H9 (cell line): ENCODE data around the gene IER5L. TPM values are rescaled to one million over a fixed set of nuclear protein-coding genes. Genes with fewer than 3 reads are reported as not detected.

Experiments used
- DNase-seq: peaks from one replicate; pipeline ENCODE4 v3.0.0-alpha.2; 2017
- H2AFZ ChIP-seq: one replicate; pipeline ENCODE4 v1.6.1; 2013; ENCODE audit warnings: mild to moderate bottlenecking, low read length, control low read depth, moderate library complexity
- H2AK5ac ChIP-seq: 2 replicates; pipeline ENCODE4 v1.6.1; 2013; ENCODE audit warnings: low read length, control low read depth, mixed read lengths; ENCODE audit not compliant: insufficient read length
- H2BK120ac ChIP-seq: one replicate; pipeline ENCODE4 v1.6.1; 2013; ENCODE audit warnings: low read depth, mild to moderate bottlenecking, low read length, control low read depth, inconsistent platforms; ENCODE audit not compliant: poor library complexity, severe bottlenecking
- H2BK12ac ChIP-seq: 2 replicates; pipeline ENCODE4 v1.6.1; 2013; ENCODE audit warnings: low read length, control low read depth, mixed read lengths, low read depth; ENCODE audit not compliant: insufficient read length
- H2BK15ac ChIP-seq: 2 replicates; pipeline ENCODE4 v1.6.1; 2013; ENCODE audit warnings: low read depth, low read length, control low read depth
- H2BK20ac ChIP-seq: one replicate; pipeline ENCODE4 v1.6.1; 2013; ENCODE audit warnings: low read depth, mild to moderate bottlenecking, low read length, control low read depth, inconsistent platforms; ENCODE audit not compliant: poor library complexity, severe bottlenecking
- H2BK5ac ChIP-seq: 2 replicates; pipeline ENCODE4 v1.6.1; 2013; ENCODE audit warnings: low read length, control low read depth, mixed read lengths; ENCODE audit not compliant: insufficient read length
- H3K14ac ChIP-seq: 2 replicates; pipeline ENCODE4 v1.6.1; 2013; ENCODE audit warnings: low read length, control low read depth; ENCODE audit not compliant: insufficient read depth
- H3K18ac ChIP-seq: 2 replicates; pipeline ENCODE4 v1.6.1; 2013; ENCODE audit warnings: low read depth, mild to moderate bottlenecking, mixed read lengths, low read length, control low read depth; ENCODE audit not compliant: insufficient read length
- H3K23ac ChIP-seq: 2 replicates; pipeline ENCODE4 v1.6.1; 2013; ENCODE audit warnings: low read length, control low read depth, mixed read lengths, low read depth; ENCODE audit not compliant: insufficient read length
- H3K23me2 ChIP-seq: 2 replicates; pipeline ENCODE4 v1.6.1; 2013; ENCODE audit warnings: low read depth, mild to moderate bottlenecking, mixed read lengths, low read length, control low read depth; ENCODE audit not compliant: insufficient read length, poor library complexity, severe bottlenecking
- H3K27ac ChIP-seq: 2 replicates; pipeline ENCODE4 v1.5.1; 2013; ENCODE audit warnings: low read length, control low read depth, mixed read lengths, low read depth; ENCODE audit not compliant: insufficient read length
- H3K27me3 ChIP-seq: 2 replicates; pipeline ENCODE4 v1.6.1; 2013; ENCODE audit warnings: low read length, control low read depth, inconsistent platforms; ENCODE audit not compliant: insufficient read depth
- H3K4ac ChIP-seq: 2 replicates; pipeline ENCODE4 v1.6.1; 2013; ENCODE audit warnings: low read depth, mild to moderate bottlenecking, control low read depth, inconsistent platforms, low read length, moderate library complexity
- H3K4me1 ChIP-seq: 2 replicates; pipeline ENCODE4 v1.6.1; 2013; ENCODE audit warnings: low read length, control low read depth, inconsistent platforms; ENCODE audit not compliant: insufficient read depth
- H3K4me2 ChIP-seq: 2 replicates; pipeline ENCODE4 v1.6.1; 2013; ENCODE audit warnings: low read length, control low read depth, mixed read lengths; ENCODE audit not compliant: insufficient read length, insufficient read depth
- H3K56ac ChIP-seq: 2 replicates; pipeline ENCODE4 v1.6.1; 2013; ENCODE audit warnings: low read depth, mild to moderate bottlenecking, mixed read lengths, low read length, control low read depth; ENCODE audit not compliant: insufficient read length
- H3K79me1 ChIP-seq: 2 replicates; pipeline ENCODE4 v1.6.1; 2013; ENCODE audit warnings: low read depth, mild to moderate bottlenecking, moderate library complexity, low read length, control low read depth, inconsistent platforms; ENCODE audit not compliant: insufficient read depth, poor library complexity, severe bottlenecking
- H3K79me2 ChIP-seq: 2 replicates; pipeline ENCODE4 v1.6.1; 2013; ENCODE audit warnings: low read length, control low read depth, inconsistent platforms; ENCODE audit not compliant: insufficient read depth
- H3K9ac ChIP-seq: 2 replicates; pipeline ENCODE4 v1.6.1; 2013; ENCODE audit warnings: low read length, control low read depth, mixed read lengths; ENCODE audit not compliant: insufficient read length; ENCODE audit errors: extremely low read depth
- H3K9me3 ChIP-seq: one replicate; pipeline ENCODE4 v1.6.1; 2013; ENCODE audit warnings: low read depth, low read length, inconsistent platforms; ENCODE audit not compliant: control insufficient read depth
- H3T11ph ChIP-seq: one replicate; pipeline ENCODE4 v1.6.1; 2013; ENCODE audit warnings: mild to moderate bottlenecking, low read length, control low read depth, inconsistent platforms
- H4K20me1 ChIP-seq: one replicate; pipeline ENCODE4 v1.6.1; 2013; ENCODE audit not compliant: control insufficient read depth, insufficient read length, insufficient read depth
- H4K5ac ChIP-seq: 2 replicates; pipeline ENCODE4 v1.6.1; 2013; ENCODE audit warnings: low read depth, mild to moderate bottlenecking, mixed read lengths, low read length, control low read depth; ENCODE audit not compliant: insufficient read length
- H4K8ac ChIP-seq: replicated peaks from 2 replicates; pipeline ENCODE4 v1.6.1; 2013; ENCODE audit warnings: low read length, control low read depth, mixed read lengths, low read depth; ENCODE audit not compliant: insufficient read length
- H4K91ac ChIP-seq: 2 replicates; pipeline ENCODE4 v1.6.1; 2013; ENCODE audit warnings: low read depth, mild to moderate bottlenecking, moderate library complexity, mixed read lengths, low read length, control low read depth; ENCODE audit not compliant: insufficient read length
- H3K27ac Mint-ChIP-seq, 3 experiments: 2 replicates in 2 of 3; 3 replicates in 1 of 3; pipeline ENCODE4 v1.8.0; 2020 to 2021; ENCODE audit warnings: mixed read lengths in 3 of 3, mild to moderate bottlenecking in 1 of 3, moderate library complexity in 1 of 3
- H3K27me3 Mint-ChIP-seq: 2 replicates; pipeline ENCODE4 v1.8.0; 2021; ENCODE audit warnings: low read depth, mild to moderate bottlenecking, moderate library complexity, mixed read lengths
- H3K36me3 Mint-ChIP-seq, 3 experiments: 2 replicates in 2 of 3; 3 replicates in 1 of 3; pipeline ENCODE4 v1.8.0; 2020 to 2021; ENCODE audit warnings: low read depth in 3 of 3, mixed read lengths in 3 of 3; ENCODE audit not compliant: insufficient read depth in 1 of 3
- H3K4me1 Mint-ChIP-seq, 2 experiments: 2 replicates each; pipeline ENCODE4 v1.8.0; 2020; ENCODE audit warnings: mixed read lengths in 2 of 2
- H3K4me3 Mint-ChIP-seq, 2 experiments: 2 replicates in 1 of 2; 3 replicates in 1 of 2; pipeline ENCODE4 v1.8.0; 2020 to 2021; ENCODE audit warnings: mild to moderate bottlenecking in 2 of 2, mixed read lengths in 2 of 2, moderate library complexity in 1 of 2
- H3K9me3 Mint-ChIP-seq, 2 experiments: 2 replicates in 1 of 2; 3 replicates in 1 of 2; pipeline ENCODE4 v1.8.0; 2020; ENCODE audit warnings: mild to moderate bottlenecking in 2 of 2, mixed read lengths in 2 of 2, moderate library complexity in 1 of 2
- CTCF ChIP-seq: fragments of 200-600 bp; sonication (generic); conservative IDR thresholded peaks from 3 replicates; pipeline ENCODE4 v1.8.0; 2021; ENCODE audit warnings: antibody characterized with exemption, mild to moderate bottlenecking
- WGBS: extraction: QIAGEN DNeasy Blood & Tissue Kit; methylation state at CpG from one replicate; pipeline ENCODE4 v1.1.7; 2013; ENCODE audit warnings: missing lambda C conversion rate, low lambda C conversion rate, mixed read lengths; ENCODE audit not compliant: insufficient read length; ENCODE audit errors: extremely low coverage; 5-methylcytosine and 5-hydroxymethylcytosine counted together
- total RNA-seq: library from RNA; stranded (reverse); gene quantifications from 2 replicates; pipeline ENCODE4 v1.2.1, GENCODE V29; 2021

Gene IER5L
- total RNA-seq, 1 experiment from 2014 or later, result 1.0 TPM

DNA sequence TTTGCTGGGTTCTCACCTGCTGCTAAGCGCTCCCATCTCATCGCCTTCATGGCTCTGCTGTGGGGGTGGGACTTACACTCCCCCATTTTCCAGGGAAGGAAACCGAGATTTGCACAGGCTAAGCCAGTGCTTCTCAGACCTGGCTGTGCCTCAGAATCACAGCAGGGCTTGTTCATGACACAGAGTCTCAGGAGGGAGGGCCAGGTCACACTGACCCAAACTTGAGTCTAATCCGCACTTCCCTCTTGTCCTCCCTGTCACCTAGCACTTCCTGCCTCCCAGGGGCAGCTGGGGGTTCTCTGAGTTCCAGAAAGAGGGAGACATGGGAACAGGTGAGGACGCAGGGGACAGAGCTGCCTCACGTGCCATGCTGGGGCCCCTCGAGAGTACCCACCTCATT, 15.6 kb upstream of the IER5L start:
- H2AFZ ChIP-seq, result no peak overlapping the region
- H3K14ac ChIP-seq, result no peak overlapping the region
- WGBS, result no CpG with 5 or more reads among the region's 7 CpGs
- H3K4ac ChIP-seq, result no peak overlapping the region
- no peak overlapping the region for H2AK5ac ChIP-seq
- H3K56ac ChIP-seq, result no peak overlapping the region
- peaks cover 18 to 27% of the 10 kb centered on the region in 2 experiments for H3K4me1 Mint-ChIP-seq
- H3K9me3 ChIP-seq, result no peaks in the 10 kb centered on the region
- no peaks in the 10 kb centered on the region for H3K36me3 Mint-ChIP-seq
- H4K20me1 ChIP-seq, result no peaks in the 10 kb centered on the region
- no peak overlapping the region for H3K27ac Mint-ChIP-seq
- H4K91ac ChIP-seq, result no peak overlapping the region
- H3K9ac ChIP-seq, result no peak overlapping the region
- H3K23me2 ChIP-seq, result no peaks in the 10 kb centered on the region
- H3K79me1 ChIP-seq, result no peaks in the 10 kb centered on the region
- no peak overlapping the region for H2BK20ac ChIP-seq
- H3K27me3 ChIP-seq, result no peaks in the 10 kb centered on the region; the same call in 1 of the 2 replicates
- H3K18ac ChIP-seq, result no peak overlapping the region
- H3K79me2 ChIP-seq, result no peaks in the 10 kb centered on the region
- no peak overlapping the region for H4K8ac ChIP-seq
- DNase-seq, result no peak
- no peak overlapping the region for H3T11ph ChIP-seq
- H3K27ac ChIP-seq, result no peak overlapping the region
- H4K5ac ChIP-seq, result no peak overlapping the region
- no peak overlapping the region for H3K4me2 ChIP-seq
- H3K9me3 Mint-ChIP-seq, result peaks cover 8 to 10% of the 10 kb centered on the region in 2 experiments; a peak in 3 of 5 replicates
- no peak overlapping the region for H2BK120ac ChIP-seq
- H2BK12ac ChIP-seq, result no peak overlapping the region
- H3K4me1 ChIP-seq, result no peaks in the 10 kb centered on the region; the same call in 1 of the 2 replicates
- H2BK5ac ChIP-seq, result no peak overlapping the region
- H2BK15ac ChIP-seq, result no peak overlapping the region
- peaks cover 98% of the 10 kb centered on the region for H3K27me3 Mint-ChIP-seq
- no peak overlapping the region for H3K23ac ChIP-seq
- no peak overlapping the region for H3K4me3 Mint-ChIP-seq
- no peak for TF ChIP-seq CTCF
